Astrocyte (in vitro differentiated cells and primary cell): ENCODE results near the gene ZNF276. TPM values are rescaled to one million over a fixed set of nuclear protein-coding genes. Genes with fewer than 3 reads are reported as not detected.

ENCODE experiments used
- DNase-seq: peaks from one replicate; pipeline ENCODE4 v3.0.0-alpha.2; 2010; ENCODE audit warnings: low read depth
- FAIRE-seq: peaks from 2 replicates; lab custom pipeline; 2011; peaks lifted over from hg19 to GRCh38; lab: Jason Lieb, UNC
- H2AFZ ChIP-seq: 2 replicates; pipeline ENCODE4 v1.6.0; 2012; ENCODE audit warnings: low read depth, low read length, inconsistent platforms
- H3K27ac ChIP-seq: 2 replicates; pipeline ENCODE4 v1.5.1; 2011; ENCODE audit warnings: low read depth, low read length, inconsistent platforms
- H3K27me3 ChIP-seq: 2 replicates; pipeline ENCODE4 v1.6.0; 2011; ENCODE audit warnings: low read length, inconsistent platforms; ENCODE audit not compliant: insufficient read depth
- H3K36me3 ChIP-seq: 2 replicates; pipeline ENCODE4 v1.5.1; 2011; ENCODE audit warnings: low read length, inconsistent platforms; ENCODE audit not compliant: insufficient read depth
- H3K4me1 ChIP-seq: 2 replicates; pipeline ENCODE4 v1.5.1; 2011; ENCODE audit warnings: low read length, inconsistent platforms; ENCODE audit not compliant: insufficient read depth
- H3K4me2 ChIP-seq: 2 replicates; pipeline ENCODE4 v1.6.0; 2012; ENCODE audit warnings: low read length, inconsistent platforms
- H3K4me3 ChIP-seq: 2 replicates; pipeline ENCODE4 v1.5.1; 2011; ENCODE audit warnings: low read depth, mild to moderate bottlenecking, low read length, inconsistent platforms; ENCODE audit not compliant: insufficient read depth
- H3K79me2 ChIP-seq: 2 replicates; pipeline ENCODE4 v1.6.0; 2012; ENCODE audit warnings: mild to moderate bottlenecking, low read length, inconsistent platforms; ENCODE audit not compliant: insufficient read depth
- H3K9ac ChIP-seq: 2 replicates; pipeline ENCODE4 v1.6.0; 2012; ENCODE audit warnings: mild to moderate bottlenecking, low read length, inconsistent platforms
- H3K9me3 ChIP-seq: 2 replicates; pipeline ENCODE4 v1.5.1; 2012; ENCODE audit warnings: low read depth, mild to moderate bottlenecking, low read length, inconsistent platforms; ENCODE audit not compliant: insufficient read depth
- H4K20me1 ChIP-seq: 2 replicates; pipeline ENCODE4 v1.6.0; 2012; ENCODE audit warnings: low read length, inconsistent platforms; ENCODE audit not compliant: insufficient read depth
- H3K27ac Mint-ChIP-seq: one replicate; pipeline ENCODE4 v1.8.0; 2021; ENCODE audit warnings: mild to moderate bottlenecking, mixed read lengths; ENCODE audit not compliant: unreplicated experiment
- H3K27me3 Mint-ChIP-seq: one replicate; pipeline ENCODE4 v1.8.0; 2021; ENCODE audit warnings: low read depth, mixed read lengths; ENCODE audit not compliant: unreplicated experiment
- H3K36me3 Mint-ChIP-seq: one replicate; pipeline ENCODE4 v1.8.0; 2021; ENCODE audit warnings: low read depth, mixed read lengths; ENCODE audit not compliant: unreplicated experiment
- H3K4me1 Mint-ChIP-seq: one replicate; pipeline ENCODE4 v1.8.0; 2021; ENCODE audit warnings: low read depth, mixed read lengths; ENCODE audit not compliant: unreplicated experiment
- H3K4me3 Mint-ChIP-seq: one replicate; pipeline ENCODE4 v1.8.0; 2021; ENCODE audit warnings: mild to moderate bottlenecking, moderate library complexity, mixed read lengths; ENCODE audit not compliant: unreplicated experiment
- H3K9me3 Mint-ChIP-seq: one replicate; pipeline ENCODE4 v1.8.0; 2021; ENCODE audit warnings: mild to moderate bottlenecking, mixed read lengths; ENCODE audit not compliant: unreplicated experiment
- EZH2 ChIP-seq: IDR thresholded peaks from 2 replicates; pipeline ENCODE4 v1.6.1; 2012; ENCODE audit warnings: mild to moderate bottlenecking, low read length, inconsistent platforms; ENCODE audit not compliant: insufficient read depth
- total RNA-seq: library from RNA; stranded (reverse); gene quantifications from 2 replicates; pipeline ENCODE4 v1.2.1, GENCODE V29; 2021
- TF ChIP-seq, protein P1 (sequence below): IDR thresholded peaks from 2 replicates; pipeline ENCODE4 v1.5.1; 2011; ENCODE audit warnings: low read depth, mild to moderate bottlenecking, inconsistent platforms, low read length, moderate library complexity; ENCODE audit not compliant: insufficient read depth

Gene ZNF276
- total RNA-seq, 1 donor from 2014 or later, result 21.6 TPM

DNA sequence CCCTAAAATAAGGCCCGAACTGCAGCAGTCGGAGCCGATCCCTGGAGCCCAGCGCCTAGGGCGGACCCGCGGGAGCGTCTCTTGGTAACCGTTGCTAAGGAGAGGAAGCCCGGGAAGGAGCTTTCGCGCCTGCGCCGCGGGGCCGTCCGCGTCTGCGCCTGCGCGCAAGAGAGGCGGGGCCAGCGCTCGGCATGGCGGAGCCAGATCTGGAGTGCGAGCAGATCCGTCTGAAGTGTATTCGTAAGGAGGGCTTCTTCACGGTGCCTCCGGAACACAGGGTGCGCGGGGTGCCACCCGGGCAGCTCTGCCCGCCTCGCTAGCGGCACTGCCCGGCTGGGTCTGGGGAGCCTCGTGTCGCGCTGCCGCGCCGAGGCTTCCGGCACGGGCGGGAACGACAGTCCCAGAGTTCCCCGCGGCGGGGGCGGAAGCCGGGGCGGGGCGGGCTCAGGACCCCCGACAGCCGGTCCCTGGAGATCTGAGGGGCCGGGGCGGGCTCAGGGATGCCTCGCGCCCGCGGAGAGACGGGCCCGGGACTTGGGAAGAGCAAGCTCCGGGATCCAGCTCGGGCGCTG is 34.7 kb upstream of the ZNF276 start, which contains the start of gene CDK10:
TSS of gene CDK10 (plus strand) at position 170 of the 572 bp plus-strand sequence. CDS start at position 192, 22 bp downstream.
- TF ChIP-seq, protein P1, sequence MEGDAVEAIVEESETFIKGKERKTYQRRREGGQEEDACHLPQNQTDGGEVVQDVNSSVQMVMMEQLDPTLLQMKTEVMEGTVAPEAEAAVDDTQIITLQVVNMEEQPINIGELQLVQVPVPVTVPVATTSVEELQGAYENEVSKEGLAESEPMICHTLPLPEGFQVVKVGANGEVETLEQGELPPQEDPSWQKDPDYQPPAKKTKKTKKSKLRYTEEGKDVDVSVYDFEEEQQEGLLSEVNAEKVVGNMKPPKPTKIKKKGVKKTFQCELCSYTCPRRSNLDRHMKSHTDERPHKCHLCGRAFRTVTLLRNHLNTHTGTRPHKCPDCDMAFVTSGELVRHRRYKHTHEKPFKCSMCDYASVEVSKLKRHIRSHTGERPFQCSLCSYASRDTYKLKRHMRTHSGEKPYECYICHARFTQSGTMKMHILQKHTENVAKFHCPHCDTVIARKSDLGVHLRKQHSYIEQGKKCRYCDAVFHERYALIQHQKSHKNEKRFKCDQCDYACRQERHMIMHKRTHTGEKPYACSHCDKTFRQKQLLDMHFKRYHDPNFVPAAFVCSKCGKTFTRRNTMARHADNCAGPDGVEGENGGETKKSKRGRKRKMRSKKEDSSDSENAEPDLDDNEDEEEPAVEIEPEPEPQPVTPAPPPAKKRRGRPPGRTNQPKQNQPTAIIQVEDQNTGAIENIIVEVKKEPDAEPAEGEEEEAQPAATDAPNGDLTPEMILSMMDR, result no peak
- no peak for TF ChIP-seq EZH2
- peaks cover 4% of the 10 kb centered on the region for H3K4me1 Mint-ChIP-seq
- peaks cover 10% of the 10 kb centered on the region for H3K4me1 ChIP-seq
- peak within 1 kb of the TSS; percentile 85 for H3K27ac Mint-ChIP-seq
- FAIRE-seq, result no peak
- H3K9me3 Mint-ChIP-seq, result peaks cover 15% of the 10 kb centered on the region
- H3K9me3 ChIP-seq, result peaks cover 3% of the 10 kb centered on the region
- H3K9ac ChIP-seq, result peak within 1 kb of the TSS; percentile 87
- H4K20me1 ChIP-seq, result peaks cover 14% of the 10 kb centered on the region
- H2AFZ ChIP-seq, result peak within 1 kb of the TSS; percentile 85
- H3K36me3 Mint-ChIP-seq, result peaks cover 21% of the 10 kb centered on the region
- peak within 1 kb of the TSS; percentile 78 for H3K4me3 ChIP-seq
- DNase-seq, result peak; percentile 67
- H3K27me3 Mint-ChIP-seq, result no peaks in the 10 kb centered on the region
- peak within 1 kb of the TSS; percentile 94 for H3K4me3 Mint-ChIP-seq
- H3K79me2 ChIP-seq, result peaks cover 25% of the 10 kb centered on the region
- peak within 1 kb of the TSS; percentile 99 for H3K4me2 ChIP-seq
- H3K36me3 ChIP-seq, result peaks cover 5% of the 10 kb centered on the region
- H3K27me3 ChIP-seq, result no peaks in the 10 kb centered on the region
- H3K27ac ChIP-seq, result peak within 1 kb of the TSS; percentile 81

DNA sequence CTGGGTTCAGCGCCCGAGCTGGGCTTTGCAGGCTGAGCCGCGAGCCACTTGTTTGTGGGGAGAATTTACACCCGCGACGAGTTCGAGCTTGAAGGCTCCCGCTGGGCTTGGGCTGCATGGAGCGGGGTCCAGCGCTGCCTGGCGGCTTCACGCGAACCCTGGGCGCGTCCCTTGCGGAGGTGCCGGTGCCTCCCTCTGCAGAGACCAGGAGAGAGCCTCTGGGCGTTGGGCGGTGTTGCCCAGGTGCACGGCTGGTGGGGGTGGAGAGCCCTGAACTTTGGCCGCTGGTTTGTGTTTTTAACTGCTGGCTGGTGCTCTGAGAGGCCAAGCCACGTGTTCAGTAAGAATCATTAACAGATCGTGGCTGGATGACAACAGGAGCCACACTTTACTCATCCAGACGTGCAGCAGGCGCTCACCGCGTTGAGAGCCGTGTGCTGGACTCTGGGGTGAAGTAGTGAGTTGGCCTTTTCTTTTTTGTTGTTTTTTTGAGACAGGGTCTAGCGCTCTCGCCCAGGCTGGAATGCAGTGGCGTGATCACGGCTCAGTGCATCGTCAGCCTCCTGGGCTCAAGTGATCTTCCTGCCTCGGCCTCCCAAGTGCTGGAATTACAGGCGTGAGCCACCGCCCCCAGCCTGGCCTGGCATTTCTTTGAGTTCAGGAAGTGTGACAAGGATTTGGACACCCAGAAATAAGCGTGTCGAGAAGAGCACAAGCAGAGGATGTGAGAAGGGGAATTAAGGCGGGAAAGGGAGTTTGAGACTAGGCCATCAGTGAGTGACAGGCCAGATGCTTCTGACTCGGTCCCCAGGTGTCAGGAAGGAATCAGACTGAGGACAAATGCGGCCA is 34.0 kb upstream of the ZNF276 start:
- FAIRE-seq (no peak), DNase-seq (peak; percentile 52)
- no peaks in the 10 kb centered on the region for H3K27me3 Mint-ChIP-seq
- Histone ChIP-seq H3K9me3 (peaks cover 3% of the 10 kb centered on the region), H3K27ac (peak overlapping the region; percentile 81), H3K4me2 (peak overlapping the region; percentile 99), H3K9ac (peak overlapping the region; percentile 87), H3K4me1 (peaks cover 10% of the 10 kb centered on the region), H3K36me3 (peaks cover 5% of the 10 kb centered on the region), H4K20me1 (peaks cover 14% of the 10 kb centered on the region), H3K4me3 (peak overlapping the region; percentile 78), H3K79me2 (peaks cover 25% of the 10 kb centered on the region), H2AFZ (peak overlapping the region; percentile 85), H3K27me3 (no peaks in the 10 kb centered on the region)
- H3K4me1 Mint-ChIP-seq, result peaks cover 4% of the 10 kb centered on the region
- H3K9me3 Mint-ChIP-seq, result peaks cover 15% of the 10 kb centered on the region
- TF ChIP-seq, protein P1, result no peak
- no peak for TF ChIP-seq EZH2
- peaks cover 20% of the 10 kb centered on the region for H3K36me3 Mint-ChIP-seq
- H3K27ac Mint-ChIP-seq, result peak overlapping the region; percentile 85
- H3K4me3 Mint-ChIP-seq, result peak overlapping the region; percentile 94
